NCI-H187 (cell line): ENCODE data around the gene UST.

Experiments used
- DNase-seq, 2 experiments: peaks; one replicate each; lab custom pipeline; 2025; lab: John Stamatoyannopoulos, UW

UST gene

DNA sequence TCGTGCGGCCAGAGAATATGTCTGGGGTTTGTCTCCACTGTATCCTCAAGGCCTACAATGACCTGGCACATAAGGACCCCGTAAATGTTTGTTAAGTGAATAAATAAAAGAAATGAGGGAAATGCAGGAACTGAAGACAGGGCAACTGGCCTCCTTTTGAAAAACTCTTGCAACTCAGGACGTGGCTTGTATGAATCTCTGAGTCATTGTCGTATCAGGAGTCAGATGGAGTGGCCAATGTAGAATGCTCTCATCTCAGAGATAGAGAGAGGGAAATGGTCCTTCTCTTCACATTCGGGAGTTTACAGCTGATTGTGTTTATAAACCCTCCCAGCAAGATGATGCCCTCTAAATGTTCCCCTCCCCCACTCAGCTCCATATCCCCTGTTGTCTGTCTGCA, 57.1 kb downstream of the UST start:
- DNase-seq: no peak

DNA sequence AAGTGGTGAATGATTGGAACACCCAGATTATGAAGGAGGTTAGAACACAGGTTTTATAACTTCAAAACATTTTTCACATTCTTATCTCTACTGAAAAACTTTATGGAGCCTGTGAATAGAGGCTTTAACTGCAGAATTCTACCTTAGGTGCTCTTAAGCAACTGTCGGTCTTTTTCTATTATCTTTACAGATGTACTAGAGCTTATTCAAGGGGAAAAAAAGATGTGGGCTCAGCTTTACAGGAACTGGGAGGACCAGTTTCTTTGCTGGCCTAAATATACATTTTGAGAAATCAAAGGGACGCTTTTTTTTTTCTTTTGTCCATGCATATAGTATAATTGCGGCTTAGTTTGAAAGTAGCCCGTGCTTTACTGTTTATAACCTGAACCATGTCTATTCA, 58.9 kb downstream of the UST start:
- DNase-seq: no peak

DNA sequence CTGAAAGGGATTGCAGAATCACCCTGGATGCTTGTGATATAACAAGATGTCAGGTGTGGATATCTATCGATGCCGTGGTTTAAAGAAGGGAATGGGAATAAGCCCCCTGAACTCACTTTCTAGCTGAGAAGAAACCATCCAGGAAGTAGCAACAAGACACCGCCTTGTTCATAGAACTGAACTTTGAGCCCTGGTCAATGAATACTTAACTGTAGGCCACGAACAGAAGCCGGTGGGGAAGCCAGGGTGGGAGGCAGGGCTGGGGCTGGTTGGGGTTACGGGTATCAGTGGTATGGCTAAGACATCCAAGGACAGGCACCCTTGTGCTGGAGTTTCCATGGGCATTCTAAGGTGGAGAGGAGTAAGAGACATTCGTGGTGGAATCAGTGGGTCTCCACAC, 61.0 kb downstream of the UST start:
- no peak for DNase-seq

DNA sequence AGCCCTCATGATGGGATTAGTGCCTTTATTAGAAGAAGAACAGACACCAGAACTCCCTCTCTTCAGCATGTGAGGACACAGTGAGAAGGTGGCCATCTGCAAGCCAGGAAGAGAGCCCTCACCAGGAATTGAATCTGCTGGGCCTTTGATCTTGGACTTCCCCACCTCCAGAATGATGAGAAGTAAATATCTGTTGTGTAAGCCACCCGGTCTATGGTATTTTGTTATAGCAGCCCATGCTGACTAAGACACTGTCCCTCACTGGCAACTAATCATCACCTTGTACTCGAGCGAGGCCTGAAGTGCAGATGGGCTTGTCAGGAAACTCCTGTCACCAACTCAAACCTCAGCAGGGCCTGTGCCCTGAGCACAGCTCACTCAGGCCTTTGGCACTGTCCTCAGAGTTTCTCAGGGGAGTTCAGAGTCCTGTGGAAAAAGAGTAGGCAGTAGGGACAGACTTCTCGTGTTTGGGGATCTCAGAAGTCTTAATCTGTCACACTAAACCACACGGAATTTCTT, 62.0 kb downstream of the UST start:
- DNase-seq: no peak

DNA sequence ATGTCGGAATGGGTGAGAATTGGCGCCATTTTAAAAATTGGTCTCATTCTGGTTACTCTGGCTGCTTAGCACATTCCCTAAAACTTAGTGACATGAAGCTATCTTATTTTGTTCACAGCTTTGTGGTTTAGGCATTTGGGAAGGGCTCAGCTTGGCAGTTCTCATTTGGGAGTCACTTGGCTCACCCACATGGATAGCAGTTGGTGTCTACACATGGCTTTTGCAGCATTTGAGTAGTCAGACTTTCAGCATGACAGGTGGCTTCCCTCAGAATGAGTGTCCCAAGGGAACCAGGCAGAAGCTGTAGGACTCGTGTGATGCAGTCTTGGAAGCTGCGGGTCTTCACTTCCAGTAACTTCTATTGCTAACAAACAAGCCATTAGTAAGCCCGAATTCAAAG, 64.6 kb downstream of the UST start:
- no peak for DNase-seq

DNA sequence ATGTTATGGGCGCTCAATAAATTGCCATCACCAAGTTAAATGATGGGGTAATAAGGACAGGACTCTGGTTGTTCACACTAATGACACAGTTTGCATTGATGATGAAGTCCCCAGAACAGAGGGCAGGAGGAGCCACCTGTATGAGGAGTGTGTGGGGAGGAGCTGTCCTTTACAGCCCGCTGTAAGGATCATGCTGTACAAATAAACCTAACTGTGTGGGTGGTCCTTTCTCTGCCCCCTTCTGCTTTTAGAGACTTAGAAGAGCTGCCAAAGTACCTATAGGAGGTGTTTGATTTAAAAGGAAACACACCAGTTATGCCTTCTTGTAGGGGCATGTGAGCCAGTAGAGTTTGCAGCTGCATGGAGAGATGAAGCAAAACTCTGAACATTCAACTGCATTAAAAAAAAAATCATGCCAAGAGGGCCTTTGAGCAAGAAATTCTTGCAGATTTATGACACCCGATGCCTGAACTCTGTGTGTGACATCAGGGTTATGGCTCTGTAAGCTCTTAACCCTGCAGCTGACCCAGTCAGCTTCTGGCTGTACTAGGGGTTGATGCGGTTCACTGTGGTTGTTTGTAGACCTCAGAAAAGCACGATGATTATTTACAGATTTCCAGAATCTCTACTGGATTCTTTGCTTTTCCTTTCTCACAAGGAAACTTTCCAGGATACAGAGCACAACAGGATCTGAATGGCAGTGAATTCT, 67.4 kb downstream of the UST start:
- DNase-seq: no peak

DNA sequence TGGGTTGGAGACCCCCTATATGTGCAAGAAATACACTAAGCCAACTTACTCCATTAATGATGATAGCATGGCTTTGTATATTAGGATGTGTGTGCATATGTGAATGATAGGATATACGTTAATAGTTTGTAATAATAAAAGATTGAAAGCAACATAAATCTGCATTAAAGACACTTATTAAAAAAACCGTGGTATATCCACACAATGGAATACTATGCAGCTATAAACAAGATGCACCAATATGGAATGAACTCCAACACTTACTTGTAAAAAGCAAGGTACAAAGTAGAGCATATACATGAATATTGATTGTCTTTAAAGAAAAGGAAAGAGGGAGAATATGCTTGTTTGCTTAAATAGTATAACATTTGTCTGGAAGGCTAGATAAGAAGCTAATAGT, 68.0 kb downstream of the UST start:
- no peak for DNase-seq

DNA sequence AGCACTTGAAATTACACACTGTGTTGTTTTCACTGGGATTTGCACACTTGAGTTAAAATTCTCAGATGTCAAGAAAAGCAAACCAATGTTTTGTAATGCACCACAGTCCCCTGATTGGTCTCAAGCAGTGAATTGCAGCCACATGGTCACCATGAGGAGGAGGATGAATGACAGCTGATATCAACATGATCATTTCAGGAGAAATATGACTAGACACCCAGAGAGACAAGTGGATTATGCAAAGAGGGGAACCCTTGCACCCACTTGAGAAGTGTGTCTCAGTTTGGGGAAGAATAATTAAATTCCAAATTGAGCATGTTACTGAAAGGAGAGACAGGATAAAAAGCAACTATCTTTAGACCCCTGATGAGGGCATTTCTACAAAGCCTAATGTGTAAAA, 69.3 kb downstream of the UST start:
- no peak for DNase-seq

DNA sequence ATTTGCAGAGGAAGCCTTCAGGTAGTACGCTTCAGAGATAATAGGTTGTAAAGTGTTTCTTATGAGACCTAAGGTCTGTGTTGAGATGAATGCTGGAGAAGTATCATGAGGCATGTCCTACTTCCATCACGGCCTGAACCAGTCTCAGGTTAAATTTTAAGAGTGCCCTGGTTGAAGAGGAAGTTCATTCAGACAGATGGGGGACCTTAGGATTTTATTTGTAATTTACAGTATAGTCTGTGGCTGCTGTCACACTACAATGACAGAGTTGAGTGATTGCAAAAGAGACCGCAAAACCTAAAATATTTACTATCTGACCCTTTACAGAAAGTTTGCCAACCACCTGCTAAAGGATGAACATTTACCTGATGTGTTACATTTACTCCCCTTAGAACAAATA, 70.9 kb downstream of the UST start:
- no peak for DNase-seq

DNA sequence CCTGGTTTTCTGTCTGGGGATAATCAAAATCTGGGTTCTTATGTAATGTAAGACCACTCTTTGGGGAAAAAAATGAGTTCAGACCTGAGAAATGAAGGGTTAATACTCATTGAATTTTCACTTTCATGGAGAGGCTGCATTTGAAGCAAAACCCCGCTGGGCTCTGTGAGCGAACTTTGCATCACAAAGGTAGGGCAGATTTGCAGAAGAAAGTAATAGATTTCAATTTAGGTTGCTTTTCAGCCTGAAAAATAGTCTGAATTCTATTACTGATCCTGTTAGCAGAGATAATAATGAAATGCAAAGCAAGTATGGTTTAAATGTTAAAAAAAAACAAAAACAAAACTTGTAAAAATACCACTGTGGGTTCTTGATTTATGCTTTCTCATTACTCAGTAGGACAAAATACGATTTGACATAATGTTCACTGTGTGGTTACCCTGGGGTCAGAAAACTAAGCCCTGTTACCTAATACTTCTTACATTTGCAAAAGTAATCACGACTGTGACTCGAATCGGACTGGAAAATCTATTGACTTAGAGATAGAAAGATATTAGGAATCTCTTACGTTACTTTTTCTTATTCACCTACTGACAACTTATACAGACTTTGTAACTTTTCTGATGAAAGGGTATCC, 72.2 kb downstream of the UST start:
- DNase-seq: no peak

DNA sequence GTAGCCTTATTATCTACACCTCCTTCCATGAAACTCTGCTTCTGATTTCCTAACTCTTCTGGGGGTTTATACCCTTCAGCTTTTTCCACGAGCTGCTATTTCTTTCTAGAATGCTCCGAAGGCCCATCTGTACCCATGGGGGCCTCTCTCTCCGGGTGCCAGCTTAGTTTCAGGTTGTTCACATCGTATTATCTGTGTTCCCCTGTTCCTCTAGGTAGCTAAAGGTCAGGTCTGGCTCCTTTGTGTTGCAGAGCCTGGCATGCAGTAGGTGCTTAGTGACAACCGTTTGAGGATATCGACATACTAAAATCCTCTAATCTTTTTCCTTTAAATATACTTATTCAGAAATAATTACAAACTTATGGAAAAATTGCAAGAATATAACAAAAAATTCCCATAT, 73.0 kb downstream of the UST start:
- no peak for DNase-seq

DNA sequence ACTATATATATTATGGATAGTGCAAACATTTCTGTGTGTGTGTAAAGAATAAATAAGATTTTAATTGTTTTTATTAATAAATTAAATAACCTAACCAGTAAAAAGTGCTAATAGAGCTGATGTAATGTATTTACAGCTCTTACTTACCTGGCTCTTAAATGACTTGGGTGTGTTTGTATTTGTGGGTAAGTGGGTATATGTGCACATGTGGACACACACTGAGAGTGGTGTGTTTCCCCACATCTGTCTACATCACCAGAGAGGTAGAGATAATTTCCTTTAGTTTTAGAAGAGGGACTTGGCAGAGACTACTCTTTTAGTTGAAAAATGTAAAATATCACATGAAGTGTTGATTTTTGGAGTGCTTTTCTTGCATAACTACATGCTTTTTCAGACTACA, 76.0 kb downstream of the UST start:
- no peak for DNase-seq

DNA sequence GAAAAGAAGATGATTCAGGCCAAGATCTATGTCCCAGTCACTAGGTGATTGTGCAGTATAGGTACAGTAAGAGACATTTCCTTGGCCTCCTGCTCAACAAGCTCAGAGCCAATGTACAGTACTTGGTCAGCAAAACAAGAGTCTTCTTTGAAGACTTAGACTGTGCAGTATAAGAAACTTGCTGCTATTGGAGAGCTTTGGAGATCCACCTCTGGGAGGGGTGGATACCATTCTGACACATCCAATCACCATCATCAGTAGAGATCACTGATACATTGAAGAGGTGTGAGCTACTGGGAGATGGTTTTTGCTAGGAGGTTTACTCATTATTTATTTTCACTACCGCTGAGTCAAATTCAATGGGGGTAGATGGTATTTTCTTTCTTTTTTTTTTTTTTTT, 77.5 kb downstream of the UST start:
- DNase-seq: no peak

DNA sequence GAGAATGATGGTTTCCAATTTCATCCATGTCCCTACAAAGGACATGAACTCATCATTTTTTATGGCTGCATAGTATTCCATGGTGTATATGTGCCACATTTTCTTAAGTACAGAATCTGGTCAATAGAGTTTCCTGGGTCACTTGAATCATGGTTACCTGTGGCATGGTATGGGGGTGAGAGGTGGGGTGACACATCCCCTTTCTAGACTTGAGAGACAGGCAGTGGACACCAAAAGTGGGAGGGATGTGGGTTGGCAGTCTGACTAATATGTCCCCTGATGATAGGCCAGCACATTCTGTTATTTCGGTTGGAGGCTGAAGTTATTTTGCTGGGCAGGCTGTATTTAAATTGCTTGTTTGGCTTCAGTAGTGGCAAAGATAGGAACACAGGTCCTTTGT, 78.1 kb downstream of the UST start:
- DNase-seq: no peak

DNA sequence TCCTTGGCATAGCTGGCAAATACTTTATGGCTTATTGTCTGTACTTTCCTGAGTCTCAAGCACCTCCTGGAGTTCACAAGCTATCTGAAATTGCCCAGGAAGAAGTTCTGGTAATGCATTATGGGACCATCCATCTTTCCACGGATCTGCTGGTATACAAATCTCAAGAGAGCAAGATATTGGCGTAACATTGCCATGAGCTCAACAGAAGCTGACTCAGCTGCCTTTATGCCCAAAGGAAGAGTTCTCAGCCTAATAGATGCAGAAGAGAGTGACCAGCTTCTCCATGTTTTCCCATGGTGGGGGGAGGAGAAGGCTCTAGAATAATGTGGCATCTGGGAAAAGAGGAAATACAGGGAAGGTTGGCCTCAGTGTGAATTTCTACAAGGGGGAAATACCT, 78.7 kb downstream of the UST start:
- no peak for DNase-seq

DNA sequence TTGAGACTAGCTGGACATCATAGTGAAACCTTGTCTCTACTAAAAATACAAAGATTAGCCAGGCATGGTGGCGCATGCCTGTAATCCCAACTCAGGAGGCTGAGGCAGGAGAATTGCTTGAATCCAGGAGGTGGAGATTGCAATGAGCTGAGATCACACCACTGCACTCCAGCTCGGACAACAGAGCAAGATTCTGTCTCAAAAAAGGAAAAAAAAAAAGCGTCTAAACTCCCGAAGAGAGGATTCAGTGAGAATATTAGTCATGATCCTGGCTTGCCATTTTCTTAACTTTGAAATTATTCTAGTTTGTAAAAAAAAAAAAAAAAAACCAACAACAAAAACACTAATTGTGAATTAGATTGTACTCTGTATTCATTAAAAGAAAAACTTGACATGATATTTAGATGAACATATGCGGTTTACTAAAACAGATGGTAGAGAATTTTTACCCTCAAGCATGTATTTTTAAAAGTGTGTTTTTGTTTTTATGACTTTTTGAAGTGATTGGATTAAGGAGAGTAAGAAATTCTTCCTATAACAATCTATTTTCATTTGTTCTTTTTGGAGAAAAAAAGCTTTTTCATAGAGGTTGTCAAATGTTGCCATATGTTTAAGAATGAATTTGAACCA, 80.7 kb downstream of the UST start:
- no peak for DNase-seq

DNA sequence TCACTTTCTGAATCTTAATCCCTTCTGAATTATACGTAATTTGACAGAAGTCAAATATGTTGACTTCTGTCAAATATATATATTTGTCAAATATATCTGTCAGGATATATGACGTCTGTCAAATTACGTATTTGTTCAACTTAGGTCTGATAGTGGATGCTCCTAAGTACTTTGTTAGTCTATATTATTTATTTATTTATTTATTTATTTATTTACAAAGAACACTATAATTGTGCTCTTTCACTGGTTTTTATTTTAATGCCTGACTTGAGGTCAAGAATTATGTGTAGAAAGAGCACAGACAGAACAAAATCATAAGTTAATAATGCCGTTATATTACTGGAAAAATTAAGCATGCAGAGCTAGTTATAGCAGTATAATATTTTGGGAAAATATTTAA, 81.2 kb downstream of the UST start:
- no peak for DNase-seq

DNA sequence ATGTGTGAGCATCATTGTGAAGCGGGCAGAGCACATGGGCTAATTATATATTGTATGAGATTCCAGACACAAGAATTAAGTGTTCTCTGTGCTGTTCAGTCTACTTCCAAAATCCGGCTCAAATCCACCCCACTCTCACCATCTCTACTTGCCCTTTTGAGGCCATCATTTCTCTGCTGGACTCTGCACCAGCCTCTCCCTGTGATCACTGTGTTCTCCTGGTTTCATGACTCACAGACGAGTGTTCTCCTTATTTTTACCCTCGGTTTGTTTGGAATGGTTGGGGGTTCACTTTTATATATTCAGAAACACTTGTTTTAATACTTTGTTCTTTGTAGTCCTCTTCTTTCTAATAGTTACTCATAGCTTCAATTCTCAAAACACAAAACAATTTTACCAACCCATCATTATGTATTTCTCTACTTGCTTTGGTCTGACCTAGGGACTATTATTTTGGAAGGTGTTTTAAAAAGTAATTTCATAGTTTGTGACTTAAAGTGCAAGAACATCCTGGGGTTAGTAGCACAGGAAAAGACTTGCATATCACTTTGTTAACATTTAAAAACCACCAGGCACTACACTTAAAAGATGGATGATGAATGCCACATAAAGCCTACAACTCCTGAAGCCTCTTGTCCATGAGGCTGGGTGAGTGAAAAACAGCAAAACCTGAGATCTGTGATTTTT, 82.7 kb downstream of the UST start:
- no peak for DNase-seq

DNA sequence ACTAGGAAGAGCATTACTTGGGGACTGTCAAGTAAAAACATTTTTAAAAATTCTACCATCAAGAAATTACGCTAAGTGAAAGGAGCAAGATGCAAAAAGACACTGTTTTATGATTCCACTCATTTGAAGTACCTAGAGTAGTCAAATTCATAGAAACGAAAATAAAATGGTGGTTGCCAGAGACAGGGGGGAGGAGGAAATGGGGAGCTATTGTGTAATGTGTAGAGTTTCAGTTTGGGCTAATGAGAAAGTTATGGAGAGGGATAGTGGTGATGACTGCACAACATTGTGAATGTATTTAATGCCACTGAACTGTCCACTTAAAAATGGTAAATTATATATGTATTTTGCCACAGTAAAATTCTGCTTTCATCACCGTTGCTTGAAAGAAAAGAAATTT, 83.8 kb downstream of the UST start:
- DNase-seq: no peak

DNA sequence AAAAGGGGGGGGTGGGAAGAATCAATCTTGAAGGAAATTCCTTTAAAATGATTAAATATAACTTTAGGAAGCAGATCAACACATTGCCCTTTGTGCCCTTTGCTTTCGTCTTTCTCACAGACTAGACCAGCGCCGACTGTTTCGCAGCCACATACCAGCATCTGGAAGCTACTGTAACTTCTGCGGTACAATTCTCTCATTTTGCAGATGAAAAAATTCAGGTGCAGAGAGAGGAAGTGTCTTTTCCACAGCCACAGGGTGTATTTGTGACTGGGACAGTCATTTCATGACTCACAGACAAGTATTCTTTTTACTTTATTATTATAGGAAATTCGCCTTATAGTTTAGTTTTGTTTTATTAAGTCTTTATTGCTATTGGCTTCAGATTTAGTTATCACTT, 84.2 kb downstream of the UST start:
- no peak for DNase-seq

DNA sequence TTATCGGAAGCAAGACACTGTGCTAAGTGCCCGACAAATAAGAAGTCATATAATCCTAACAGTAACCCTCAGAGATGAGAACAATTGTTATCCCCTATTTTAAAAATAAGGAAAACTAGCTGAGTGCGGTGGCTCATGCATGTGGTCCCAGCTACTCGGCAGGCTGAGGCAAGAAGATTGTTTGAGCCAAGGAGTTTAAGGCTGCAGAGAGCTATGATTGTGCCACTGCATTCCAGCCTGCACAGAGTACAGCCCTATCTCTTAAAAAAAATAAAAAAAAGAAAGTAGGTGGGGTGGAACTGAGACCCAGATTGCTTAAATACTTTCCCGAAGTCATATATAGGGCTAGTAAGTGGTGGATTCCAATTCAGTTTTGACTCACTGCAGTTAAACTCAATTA, 84.7 kb downstream of the UST start:
- no peak for DNase-seq

DNA sequence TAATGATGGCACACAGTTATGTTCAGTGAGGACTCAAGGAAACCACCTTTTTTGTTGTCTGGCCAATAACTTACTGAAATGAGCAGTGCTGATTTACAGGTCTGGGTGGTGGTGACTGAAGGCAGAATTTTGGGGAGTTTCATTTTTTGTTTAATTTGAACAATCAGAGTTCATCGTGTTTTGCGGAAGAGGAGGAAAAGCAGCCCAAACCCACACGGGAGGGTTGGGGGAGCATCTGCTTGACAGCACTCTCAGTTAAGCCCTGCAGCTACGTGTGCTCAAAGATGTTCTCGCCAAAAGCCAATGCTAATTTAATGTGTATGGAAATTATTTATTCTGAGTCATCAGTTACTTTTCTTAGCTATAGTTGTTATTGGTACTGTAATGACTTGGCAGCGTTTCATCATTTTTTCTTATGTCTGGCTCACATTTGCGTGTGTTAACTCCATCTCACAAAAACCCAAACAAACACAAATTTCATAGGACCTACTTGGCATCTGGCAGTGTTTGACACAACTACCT, 89.2 kb downstream of the UST start:
- no peak for DNase-seq

DNA sequence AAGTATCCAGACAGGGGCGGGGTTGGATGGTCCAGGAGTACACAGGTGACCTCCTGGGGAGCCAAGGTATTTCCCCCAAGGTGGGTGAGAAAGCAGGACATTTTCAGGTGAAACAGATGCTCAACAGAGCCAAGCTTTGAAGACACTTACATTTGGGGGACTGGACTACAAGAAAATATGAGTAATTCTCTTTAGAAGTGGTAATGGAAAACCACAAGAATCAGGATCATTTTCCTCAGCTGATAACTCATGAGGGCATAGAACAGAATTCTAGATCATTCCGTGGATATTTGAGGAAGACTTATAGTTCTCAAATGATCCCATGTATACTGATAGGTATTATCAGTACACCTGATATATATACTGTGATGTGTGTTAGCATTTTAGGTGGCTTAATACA, 89.9 kb downstream of the UST start:
- no peak for DNase-seq
